Left ventricle myocardium superior (tissue), 1 donor: Measurements from ENCODE around the gene ARPP21. TPM values are rescaled to one million over a fixed set of nuclear protein-coding genes. Genes with fewer than 3 reads are reported as not detected.
A peak's percentile ranks its signal among the peaks of the same experiment; 100 is the strongest.

Experiments used
- ATAC-seq: fragments of 200-7000 bp; cut with Tn5 transposase; one replicate; pipeline ENCODE4 v1.9.1; 2020; ENCODE audit warnings: mild to moderate bottlenecking, moderate library complexity
- DNase-seq: peaks from one replicate; pipeline ENCODE4 v3.0.0-alpha.2; 2020
- intact Hi-C: fragments of 100-400 bp; cut with micrococcal nuclease; formaldehyde crosslinking; loops from one replicate; pipeline ENCODE4 v1.11.0; 2022
- total RNA-seq: library from RNA; stranded (reverse); fragmentation: NEBNext Ultra II Directional; extraction: Animal tissue kit (Norgen Biotek cat#: 25700); gene quantifications from one replicate; pipeline ENCODE4 v1.2.1, GENCODE V29; 2021
- donor health status: DM: no; HTN: yes; CAD: no; lungs with severe emphysema.

ARPP21 gene
- total RNA-seq, 1 donor from 2014 or later: not detected

- intact Hi-C loops: no loop called here
- ATAC-seq: no peak
- DNase-seq: no peak
Observed at GRCh38 chr3:35757991-35758757, 118.8 kb downstream of the ARPP21 start.

- ATAC-seq (no peak), DNase-seq (no peak)
- intact Hi-C loops: no loop called here
Observed at GRCh38 chr3:35760146-35760545, 120.8 kb downstream of the ARPP21 start.

DNA sequence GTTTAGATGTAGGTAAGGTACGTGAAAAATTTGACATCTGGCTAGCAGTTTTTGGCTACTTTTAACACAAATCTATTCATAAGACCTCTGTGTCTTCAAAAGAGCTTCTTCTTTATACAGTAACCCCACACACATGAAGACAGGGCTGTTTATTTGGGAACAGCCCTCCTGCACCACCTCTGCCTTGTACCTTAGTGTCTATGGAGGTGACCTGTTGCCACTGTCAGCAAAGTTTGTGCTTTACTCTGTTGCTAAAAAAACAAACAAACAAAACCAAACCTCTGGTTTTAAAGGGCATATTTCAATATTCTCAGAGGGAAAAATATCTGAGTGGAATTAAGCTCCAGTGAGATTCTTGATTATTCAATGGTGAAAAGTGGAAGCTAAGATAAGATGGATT is 122.0 kb downstream of the ARPP21 start:
- ATAC-seq (no peak), DNase-seq (no peak)
- intact Hi-C loops: no loop called here

GRCh38 chr3:35772381-35773015 is 133.2 kb downstream of the ARPP21 start:
- no peak for DNase-seq
- no peak for ATAC-seq
- intact Hi-C loops: no loop called here

- intact Hi-C loops: no loop called here
- no peak for ATAC-seq
- no peak for DNase-seq
Observed at GRCh38 chr3:35773417-35773816, 134.1 kb downstream of the ARPP21 start.

DNA sequence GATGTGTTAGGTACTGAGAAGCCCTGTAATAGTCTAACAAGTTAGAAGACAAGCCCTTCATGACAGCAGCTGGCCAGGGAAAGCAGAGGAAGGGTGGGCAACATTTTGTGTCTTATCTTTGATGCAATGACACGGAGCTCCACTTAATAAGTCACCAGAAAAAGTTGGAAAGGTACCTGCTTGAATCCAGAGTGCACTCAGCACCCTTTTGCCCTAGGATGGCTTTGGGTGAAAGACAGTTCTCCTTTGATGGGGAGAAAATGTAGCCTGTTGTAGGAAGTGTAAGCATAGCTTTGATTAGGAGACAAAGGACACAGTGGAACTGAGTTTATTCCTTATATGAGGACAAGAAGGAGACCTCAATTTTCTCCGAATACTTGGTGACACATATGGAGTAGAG is 137.0 kb downstream of the ARPP21 start:
- ATAC-seq: no peak

GRCh38 chr3:35777065-35777464 is 137.7 kb downstream of the ARPP21 start:
- DNase-seq: no peak
- intact Hi-C loops: no loop called here
- no peak for ATAC-seq

More for the DNA sequence above, 137.0 kb downstream of the ARPP21 start:
- intact Hi-C loops: no loop called here
- DNase-seq: no peak

DNA sequence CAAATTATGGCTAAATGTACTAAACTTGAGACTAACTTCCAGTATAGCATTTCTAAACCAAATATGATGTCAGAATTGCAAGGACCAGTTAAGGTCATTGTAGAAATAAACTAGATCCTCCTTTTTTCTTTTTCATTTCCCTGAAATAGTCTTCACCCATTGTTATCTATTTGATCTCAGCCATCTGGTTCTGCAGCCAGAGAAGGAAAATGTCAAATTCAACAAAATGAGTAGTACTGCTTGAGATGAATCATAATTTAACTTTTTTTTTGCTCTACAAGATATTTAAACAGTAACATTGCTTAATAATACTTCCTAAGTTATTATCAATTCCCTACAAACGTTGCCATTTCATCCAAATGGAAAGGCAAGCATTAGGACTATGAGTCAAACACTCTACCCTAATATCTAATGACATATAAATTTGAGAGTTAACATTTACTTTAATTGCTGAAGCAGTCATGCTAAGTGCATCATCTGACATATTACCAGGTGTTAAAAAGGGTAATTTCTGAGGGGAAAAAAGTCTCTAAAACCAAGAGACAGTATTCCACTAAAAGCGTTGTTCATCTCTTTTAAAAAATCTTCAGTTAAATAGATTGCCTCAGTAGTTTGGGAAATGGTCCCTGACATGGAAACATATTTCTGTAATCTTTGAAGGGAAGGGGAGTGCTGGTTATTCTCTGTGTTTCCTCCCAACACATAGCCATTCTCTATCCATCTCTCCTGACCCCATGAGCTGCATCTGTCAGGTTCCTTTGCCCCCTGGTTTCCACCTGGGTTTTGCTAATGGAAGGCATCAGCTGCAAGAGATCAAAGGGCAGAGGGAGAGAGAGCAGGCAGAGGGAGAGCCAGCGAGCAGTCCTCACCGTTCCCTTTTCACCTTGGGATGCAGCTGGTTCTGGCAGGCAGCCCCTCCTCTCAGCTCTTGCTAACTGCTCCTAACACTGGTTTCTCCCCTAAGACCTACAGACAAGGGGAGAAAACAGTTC is 138.5 kb downstream of the ARPP21 start:
- intact Hi-C loops: no loop called here
- ATAC-seq (no peak), DNase-seq (no peak)

GRCh38 chr3:35779611-35780010 is 140.3 kb downstream of the ARPP21 start:
- DNase-seq (no peak), ATAC-seq (no peak)

GRCh38 chr3:35780800-35781199 is 141.5 kb downstream of the ARPP21 start:
- ATAC-seq: no peak
- intact Hi-C loops: no loop called here
- no peak for DNase-seq

More at GRCh38 chr3:35779611-35780010, 140.3 kb downstream of the ARPP21 start:
- intact Hi-C loops: no loop called here

DNA sequence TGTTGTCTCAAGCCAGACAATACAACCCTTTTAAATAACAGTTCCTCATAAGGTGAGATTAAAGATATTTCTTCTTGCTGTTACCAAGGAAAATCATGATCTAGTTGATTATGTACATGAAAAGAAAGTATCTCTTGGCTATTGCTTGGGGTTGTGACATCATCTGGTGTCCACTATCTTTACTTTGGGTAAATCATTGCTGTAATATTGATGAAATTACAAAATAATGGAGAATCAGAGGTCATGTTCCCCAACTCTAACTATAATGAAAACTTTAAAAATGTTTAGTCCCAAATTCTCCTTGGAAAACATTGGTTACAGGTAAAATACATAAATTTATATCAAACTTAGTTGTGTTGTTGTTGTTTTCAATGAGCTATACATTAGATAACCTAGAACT is 142.2 kb downstream of the ARPP21 start:
- DNase-seq: no peak
- no peak for ATAC-seq
- intact Hi-C loops: no loop called here

DNA sequence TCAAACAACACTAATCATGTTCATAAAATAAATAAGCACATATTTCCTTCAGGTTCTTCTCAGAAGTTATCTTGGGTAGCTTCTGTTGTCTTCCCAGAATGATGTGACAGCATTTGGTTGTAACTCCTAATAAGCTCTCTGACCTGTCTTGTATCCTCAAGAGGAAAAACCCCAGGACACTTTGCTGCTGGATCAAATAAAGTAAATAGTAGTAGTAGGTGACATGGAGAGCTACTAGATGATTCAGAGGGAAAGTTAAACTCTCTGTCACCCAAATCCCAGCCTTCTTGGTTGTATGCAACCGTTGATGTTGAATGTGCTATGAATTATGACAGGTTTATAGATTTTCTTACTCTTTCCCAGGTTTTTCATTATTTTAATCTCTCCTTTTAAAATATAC is 143.0 kb downstream of the ARPP21 start:
- ATAC-seq: no peak
- intact Hi-C loops: no loop called here
- DNase-seq: no peak

DNA sequence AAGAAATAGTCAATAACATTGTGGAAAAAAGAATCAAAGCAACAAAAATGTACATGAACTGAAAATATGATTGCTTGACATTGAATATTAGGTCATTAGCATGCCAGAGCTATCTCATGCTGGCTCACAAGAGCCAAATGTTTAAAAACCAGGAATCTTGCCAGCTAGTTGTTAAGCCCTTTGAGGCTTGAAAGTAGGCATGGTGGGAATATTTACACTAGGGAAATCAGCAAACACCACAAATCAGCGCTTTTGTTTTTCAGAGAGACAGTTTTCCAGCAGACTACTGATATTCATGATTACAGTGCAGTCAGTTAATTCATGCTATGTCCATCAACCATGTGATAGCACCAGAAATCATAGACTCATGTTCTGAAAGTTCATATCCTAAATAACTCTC is 144.8 kb downstream of the ARPP21 start:
- DNase-seq (no peak), ATAC-seq (no peak)
- intact Hi-C loops: no loop called here

GRCh38 chr3:35785234-35785888 is 146.0 kb downstream of the ARPP21 start:
- intact Hi-C loops: loop anchor here (5.0 kb wide), 1 partner anchor 923 kb away; no protein-coding TSS in a partner anchor
- ATAC-seq (no peak), DNase-seq (no peak)

GRCh38 chr3:35787936-35788335 is 148.6 kb downstream of the ARPP21 start:
- ATAC-seq: no peak
- no peak for DNase-seq
- intact Hi-C loops: loop anchor here (5.0 kb wide), 1 partner anchor 926 kb away; no protein-coding TSS in a partner anchor

DNA sequence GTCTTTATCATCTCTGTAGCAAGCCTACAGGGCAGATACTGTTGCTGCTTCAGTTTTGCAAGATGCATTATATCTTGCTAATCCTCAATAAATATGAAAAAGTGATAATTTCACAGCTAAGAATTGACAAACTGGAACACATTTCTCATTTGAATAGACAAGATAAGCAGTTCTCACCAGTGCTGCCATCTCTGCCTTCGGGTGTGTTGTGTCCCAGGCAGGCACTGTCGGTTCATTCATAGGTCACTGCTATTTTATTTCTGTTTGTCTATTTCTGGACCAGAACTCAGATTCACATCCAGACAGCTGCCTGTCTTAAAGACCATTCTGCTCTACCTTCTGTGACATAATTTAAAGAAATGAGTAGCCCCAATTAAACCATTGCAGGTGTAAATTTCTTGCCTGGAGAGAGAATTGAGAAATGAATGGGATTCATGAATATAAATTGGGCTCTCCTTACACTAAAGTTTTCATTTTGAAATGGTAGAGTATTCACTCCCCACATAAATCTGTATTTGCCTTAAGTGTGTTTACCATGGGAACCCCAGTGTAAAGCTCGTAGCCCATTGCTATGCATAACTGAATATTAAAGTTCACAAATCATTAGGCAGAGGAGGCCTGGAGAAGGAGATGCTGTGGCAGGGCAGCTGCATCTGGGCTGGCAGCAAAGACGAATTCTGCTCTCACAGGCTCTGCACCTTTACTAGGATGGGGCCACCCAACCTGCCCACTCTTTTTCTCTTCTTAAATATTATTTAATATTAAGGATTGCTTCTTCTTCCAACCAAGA is 149.9 kb downstream of the ARPP21 start:
- peak; percentile 27 for ATAC-seq
- intact Hi-C loops: loop anchor here (5.0 kb wide), 1 partner anchor 927 kb away; no protein-coding TSS in a partner anchor
- DNase-seq: no peak

DNA sequence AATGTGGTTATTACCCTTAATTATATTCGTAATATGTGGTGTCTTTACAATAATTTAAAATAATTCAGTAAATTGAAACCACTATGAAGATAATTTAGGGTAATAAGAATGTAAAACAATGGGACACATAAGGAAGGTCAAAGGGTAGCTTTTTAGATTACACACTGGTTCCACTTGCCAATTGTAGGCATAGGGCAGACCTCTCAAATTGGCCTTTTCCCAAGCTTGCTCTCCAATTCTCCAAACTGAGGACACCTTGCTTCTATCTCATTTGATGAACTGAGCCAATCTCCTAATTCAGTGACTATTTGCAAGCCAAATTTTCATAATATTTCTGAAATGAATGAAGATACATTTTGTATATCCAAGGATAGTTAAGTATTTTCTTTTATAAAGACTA is 151.4 kb downstream of the ARPP21 start:
- ATAC-seq (no peak), DNase-seq (no peak)
- intact Hi-C loops: no loop called here

DNA sequence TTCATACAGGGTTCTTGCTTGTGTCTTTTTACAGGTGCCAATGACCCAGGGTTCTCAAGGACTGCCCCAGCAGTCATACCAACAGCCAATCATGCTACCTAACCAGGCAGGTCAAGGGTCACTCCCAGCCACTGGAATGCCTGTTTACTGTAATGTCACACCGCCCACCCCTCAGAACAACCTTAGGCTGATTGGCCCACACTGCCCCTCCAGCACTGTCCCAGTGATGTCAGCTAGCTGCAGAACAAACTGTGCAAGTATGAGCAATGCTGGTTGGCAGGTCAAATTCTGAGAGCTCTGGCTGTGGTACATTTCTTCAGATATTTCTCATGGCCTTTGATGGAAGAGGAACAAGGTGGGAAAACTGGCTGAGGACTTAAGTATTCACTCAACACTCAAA is 154.3 kb downstream of the ARPP21 start:
- DNase-seq (no peak), ATAC-seq (no peak)
- intact Hi-C loops: no loop called here
